GM21723 (cell line): ENCODE data around the gene SMIM14.
"Not testable (repeated sequence)": the region's sequence is repeated elsewhere in the genome, so short reads cannot be mapped to it uniquely, and the experiment has no call there.

ENCODE experiments used
- ATAC-seq: cut with Tn5 transposase; IDR thresholded peaks from one replicate; pipeline ENCODE4 v1.9.1; 2021; ENCODE audit warnings: mild to moderate bottlenecking, moderate library complexity; ENCODE audit not compliant: unreplicated experiment

Gene SMIM14

DNA sequence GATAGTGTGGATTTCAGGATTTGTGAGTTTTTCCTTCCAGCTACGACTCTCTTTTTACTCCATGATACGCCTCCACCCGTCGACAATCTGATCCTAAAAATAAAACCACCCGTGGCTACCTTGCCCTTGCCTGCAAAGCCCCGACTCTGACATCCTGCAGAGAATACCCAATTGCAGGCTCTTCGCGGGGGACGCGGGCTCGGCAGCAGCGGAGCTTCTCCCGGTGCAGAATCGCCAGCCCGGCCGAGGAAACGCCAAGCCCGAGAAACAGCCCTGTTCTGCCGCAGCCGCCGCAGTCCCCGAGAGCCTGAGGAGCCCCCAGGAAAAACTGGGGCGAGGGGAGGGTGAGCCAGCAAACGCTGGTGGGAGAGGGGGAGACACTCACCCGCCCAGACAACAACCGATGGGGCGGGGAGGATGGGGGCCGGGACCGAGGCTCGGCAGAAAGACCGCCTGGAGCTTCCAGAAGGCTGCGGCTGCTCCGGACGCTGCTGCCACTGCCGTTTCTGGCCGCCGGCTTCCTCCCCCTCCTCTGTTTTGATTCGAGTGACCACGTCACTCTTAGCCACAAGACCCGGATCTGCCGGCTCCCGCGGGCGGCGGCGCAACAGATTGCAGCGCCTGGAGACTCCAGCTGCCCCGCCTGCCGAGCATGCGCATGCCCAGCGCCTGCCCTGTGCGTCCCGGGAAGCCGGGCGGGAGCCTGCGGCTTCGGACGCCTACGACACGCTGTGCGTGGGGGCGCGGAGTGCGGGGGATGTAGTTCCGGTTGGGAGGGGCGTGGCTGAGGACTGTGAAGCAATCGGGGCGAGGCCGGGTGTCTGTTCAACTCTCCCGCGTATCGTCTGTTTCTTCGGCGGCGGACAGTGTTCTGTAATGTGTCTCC lies at the start of gene SMIM14:
Gene SMIM14 (minus strand): TSS at position 512 of the 886 bp plus-strand sequence. CDS start 33,720 bp downstream, outside the sequence.
- ATAC-seq: peak; percentile 71

DNA sequence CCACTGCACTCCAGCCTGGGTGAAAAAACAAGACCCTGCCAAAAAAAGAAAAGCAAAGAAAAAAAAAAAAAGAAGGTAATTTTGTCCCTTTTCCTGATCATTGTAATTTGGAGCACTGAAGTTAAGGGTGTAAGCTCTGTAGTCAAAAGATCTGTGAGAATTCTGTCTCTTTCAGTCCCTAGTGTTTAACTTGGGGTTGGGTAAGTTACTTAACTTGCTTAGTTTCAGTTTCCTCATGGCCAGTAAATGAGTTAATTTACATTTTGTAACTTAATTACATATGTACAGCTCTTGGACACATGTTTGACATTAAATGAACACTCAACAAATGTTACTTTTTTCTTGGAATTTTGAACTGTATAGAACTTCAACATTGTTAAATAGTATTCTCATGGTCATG lies 48.3 kb upstream of the SMIM14 start:
- no peak for ATAC-seq

DNA sequence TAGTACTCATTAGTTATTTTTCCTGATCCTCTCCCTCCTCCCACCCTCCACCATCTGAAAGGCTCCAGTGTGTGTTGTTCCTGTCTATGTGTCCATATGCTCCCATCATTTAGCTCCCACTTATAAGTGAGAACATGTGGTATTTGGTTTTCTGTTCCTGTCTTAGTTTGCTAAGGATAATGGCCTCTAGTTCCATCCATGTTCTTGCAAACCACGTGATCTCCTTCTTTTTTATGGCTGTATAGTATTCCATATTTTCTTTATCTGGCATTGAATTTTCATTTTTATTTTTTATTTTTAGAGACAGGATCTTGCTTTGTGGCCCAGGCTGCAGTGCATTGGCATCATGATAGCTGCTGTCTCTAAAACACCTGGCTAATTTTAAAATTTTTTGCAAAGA lies 47.3 kb upstream of the SMIM14 start:
- no peak for ATAC-seq

DNA sequence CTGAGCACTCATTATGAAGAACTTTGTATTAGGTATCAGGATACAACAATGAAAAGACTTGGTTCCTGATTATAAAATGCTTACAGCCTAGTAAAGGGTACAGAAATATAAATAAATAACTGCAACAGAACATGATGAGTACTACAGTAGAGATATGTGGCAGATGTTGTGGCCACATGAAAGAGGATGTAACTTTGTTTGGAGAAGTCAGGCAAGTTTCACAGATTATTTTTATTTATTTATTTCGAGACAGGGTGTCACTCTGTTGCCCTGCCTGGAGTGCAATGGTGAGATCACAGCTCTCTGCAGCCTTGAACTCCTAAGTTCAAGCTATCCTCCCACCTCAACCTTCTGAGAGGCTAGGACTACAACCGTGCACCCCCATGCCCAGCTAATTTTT lies 43.5 kb upstream of the SMIM14 start:
- peak; percentile 80 for ATAC-seq

DNA sequence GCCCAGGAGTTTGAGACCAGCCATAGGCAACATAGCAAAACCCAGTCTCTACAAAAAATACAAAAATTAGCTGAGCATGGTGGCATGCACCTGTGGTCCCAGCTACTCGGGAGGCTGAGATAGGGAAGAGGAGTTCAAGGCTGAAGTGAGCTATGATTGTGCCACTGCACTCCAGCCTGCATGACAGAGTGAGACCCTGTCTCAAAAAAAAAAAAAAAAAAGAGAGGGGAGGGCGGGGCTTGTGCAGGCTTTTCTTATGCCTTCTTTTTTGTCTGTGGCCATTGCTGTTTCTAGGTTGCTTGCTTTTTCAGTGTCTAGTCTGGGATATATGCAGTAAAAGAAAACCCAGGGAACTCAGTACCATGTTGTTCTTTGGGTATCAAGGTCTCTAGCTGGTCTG lies 42.3 kb upstream of the SMIM14 start:
- ATAC-seq: not testable (repeated sequence)

DNA sequence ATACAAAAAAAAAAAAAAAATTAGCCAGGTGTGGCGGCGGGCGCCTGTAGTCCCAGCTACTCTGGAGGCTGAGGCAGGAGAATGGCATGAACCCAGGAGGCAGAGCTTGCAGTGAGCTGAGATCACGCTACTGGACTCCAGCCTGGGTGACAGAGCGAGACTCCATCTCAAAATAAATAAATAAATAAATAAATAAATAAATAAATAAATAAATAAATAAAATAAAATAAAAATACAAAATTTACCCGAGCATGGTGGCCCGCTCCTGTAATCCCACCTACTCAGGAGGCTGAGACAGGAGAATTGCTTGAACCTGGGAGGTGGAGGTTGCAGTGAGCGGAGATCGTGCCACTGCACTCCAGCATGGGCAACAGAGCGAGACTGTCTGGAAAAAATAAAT lies 37.0 kb upstream of the SMIM14 start:
- ATAC-seq: not testable (repeated sequence)

DNA sequence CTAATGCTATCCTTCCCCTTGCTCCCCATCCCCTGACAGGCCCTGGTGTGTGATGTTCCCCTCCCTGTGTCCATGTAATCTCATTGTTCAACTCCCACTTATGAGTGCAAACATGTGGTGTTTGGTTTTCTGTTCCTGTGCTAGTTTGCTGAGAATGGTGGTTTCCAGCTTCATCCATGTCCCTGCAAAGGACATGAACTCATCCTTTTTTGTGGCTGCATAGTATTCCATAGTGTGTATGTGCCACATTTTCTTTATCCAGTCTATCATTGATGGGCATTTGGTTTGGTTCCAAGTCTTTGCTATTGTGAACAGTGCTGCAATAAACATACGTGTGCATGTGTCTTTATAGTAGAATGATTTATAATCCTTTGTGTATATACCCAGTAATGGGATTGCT lies 31.6 kb upstream of the SMIM14 start:
- ATAC-seq: not testable (repeated sequence)

DNA sequence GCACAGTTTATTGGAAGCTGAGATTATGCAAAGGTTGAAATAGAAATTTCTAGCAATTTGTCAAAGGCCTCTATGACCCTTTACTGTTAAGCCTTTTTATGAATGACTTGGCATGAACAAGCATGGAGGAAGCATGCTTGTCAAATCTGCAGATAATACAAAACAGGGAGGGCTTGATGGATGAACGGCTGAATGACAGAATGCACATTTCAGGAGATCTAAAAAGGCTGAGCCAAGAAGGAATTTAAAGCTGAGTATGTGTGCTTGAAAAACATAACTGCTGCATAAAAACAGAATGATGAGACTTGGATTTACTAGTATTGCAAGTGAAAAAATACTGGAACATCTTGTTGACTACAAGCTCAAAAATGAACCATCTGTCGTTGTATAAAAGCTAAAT lies 30.2 kb upstream of the SMIM14 start:
- ATAC-seq: no peak

DNA sequence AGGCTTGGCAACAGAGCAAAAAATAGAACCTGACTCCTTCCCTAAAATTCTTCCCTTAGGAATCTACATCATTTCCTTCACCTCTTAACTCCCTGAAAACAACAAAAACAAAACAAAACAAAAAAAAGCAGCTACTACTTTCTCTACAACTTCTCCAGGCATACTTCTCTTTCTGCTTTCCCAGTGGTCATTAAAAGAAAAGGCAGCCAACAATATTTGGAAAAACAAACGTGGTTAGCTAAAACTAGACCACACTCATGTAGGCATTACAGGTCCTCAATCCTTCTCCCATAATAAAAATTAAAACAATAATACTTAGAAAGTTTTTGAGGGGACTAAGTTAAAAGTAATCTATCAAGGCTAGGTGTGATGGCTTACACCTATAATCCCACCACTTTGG lies 29.0 kb upstream of the SMIM14 start:
- ATAC-seq: no peak

DNA sequence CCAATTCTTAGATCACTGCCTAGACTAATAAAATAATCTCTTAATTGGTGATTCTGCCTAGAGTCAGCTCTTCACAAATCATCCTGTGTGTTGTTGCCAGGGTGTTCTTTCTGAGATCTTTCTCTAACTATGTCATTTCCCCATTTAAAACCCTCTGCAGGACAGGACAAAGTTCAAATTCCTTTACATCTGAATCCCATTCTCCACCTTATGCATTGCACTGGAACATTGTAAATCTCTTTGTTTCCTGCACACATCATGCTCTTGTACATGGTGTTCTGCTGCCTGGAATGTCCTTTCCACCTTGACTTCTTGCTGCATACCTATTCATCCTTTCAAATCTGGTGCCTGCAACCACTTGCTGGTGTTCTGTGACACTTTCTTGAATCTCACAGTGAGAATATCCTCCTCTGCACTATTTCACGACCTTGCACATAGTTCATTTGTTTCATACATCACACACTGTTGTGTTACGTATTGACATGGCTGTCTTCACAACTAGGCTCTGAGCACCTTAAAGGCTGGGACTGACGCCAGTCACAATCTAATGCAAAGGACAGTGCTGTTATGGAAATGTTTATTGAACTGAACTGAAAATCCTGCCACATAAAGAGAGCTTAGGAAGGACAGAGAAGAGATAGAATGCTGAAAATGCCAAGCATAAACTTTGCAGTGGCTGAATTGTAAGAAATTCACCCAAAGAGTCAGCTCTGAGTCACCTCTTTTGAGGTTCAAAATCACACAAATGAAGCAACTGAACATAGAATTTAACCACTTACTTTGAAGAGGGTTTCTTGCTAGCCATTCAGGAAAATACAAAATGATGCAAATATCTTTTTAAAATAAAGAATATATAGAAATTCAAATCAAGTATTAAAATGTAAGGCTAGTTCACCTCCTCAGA lies 26.4 kb upstream of the SMIM14 start:
- no peak for ATAC-seq

DNA sequence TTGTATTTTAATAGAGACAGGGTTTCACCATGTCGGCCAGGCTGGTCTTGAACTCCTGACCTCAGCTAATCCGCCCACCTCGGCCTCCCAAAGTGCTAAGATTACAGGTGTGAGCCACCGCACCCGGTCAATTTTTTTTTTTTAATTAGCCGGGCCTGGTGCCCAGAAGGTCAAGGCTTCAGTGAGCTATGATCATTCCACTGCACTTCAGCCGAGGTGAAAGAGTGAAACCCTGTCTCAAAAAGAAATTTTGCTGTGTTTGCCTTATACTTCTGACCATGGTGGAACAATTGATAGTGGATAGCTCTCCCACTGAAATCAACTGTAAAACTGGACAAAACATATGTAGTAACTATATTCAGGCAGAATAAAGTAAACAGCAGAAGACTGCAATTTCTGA lies 24.0 kb upstream of the SMIM14 start:
- ATAC-seq: no peak

DNA sequence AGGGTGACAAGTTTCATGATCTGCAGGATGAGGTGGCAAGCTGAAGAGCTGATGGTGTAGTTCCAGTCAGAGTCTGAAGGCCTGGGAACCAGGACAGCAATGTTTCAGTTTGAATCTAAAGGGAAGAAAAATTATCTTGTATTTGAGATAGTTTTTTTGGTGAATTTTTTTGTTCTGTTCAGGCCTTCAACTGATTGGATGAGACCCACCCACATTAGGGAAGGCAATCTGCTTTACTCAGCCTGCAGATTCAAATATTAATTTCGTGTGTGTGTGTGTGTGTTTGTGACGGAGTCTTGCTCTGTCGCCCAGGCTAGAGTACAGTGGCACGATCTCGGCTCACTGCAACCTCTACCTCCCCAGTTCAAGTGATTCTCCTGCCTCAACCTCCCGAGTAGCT lies 22.1 kb upstream of the SMIM14 start:
- ATAC-seq: no peak

DNA sequence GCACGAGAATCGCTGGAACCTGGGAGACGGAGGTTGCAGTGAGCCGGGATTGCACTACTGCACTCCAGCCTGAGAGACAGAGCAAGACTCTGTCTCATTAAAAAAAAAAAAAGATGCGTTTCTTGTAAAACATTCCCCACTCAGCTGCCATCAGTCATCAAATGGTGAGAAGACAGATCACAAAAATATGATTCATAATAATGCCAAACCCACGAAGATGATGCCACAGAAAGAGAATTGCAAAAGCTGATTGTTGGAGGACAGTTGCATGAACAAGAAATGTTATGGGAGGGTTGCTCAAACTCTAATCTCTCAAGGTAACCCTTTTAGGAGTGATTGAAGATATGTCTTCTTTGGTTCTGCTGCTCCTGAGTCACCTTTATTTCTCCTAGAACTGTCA lies 21.4 kb upstream of the SMIM14 start:
- ATAC-seq: no peak

DNA sequence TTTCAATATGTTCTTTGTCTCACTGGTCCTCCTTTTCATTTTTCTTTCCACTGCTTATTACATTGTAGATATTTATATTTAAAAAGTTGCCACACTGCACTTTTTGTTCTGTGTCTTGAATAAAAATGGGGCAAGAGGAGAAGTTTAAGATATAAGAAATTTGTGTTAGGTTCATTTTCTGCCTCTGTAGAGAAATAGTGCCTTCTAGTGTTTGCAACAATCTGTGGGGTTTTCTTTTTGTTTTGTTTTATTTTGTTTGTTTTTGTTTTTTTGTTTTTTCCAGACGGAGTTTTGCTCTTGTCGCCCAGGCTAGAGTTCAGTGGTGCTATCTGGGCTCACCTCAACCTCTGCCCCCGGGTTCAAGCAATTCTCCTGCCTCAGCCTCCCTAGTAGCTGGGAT lies 20.1 kb upstream of the SMIM14 start:
- no peak for ATAC-seq

DNA sequence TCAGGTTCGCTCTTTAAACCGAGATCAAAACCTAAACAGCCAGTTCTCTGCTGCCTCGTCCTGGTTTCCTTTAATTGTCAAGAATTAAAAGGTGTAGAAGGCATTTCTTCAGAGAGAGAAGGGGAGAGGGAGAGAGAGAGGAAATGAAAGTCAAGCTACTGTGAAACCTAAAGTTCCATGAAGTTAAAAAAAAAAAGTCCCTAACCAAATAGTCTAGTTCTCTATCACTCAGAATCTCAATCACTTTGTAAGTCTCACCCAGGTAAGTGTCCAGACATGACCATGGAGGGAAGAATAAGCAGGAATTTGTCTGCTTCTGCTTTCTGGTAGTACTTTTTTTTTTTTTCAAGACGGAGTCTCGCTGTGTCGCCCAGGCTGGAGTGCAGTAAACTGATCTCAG lies 18.8 kb upstream of the SMIM14 start:
- peak; percentile 87 for ATAC-seq

DNA sequence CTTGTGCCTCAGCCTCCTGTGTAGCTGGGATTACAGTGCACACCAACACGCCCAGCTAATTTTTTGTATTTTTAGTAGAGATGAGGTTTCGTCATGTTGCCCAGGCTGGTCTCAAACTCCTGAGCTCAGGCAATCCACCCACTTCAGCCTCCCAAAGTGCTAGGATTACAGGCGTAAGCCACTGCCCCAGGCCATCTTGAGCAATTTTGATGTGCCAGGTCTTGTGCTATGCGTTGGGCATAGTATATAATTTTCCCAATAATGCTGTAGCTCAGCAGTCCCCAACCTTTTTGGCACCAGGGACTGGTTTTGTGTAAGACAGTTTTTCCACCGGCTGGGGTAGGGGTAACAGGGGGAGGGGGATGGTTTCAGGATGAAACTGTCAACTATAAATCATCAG lies 18.0 kb upstream of the SMIM14 start:
- not testable (repeated sequence) for ATAC-seq

DNA sequence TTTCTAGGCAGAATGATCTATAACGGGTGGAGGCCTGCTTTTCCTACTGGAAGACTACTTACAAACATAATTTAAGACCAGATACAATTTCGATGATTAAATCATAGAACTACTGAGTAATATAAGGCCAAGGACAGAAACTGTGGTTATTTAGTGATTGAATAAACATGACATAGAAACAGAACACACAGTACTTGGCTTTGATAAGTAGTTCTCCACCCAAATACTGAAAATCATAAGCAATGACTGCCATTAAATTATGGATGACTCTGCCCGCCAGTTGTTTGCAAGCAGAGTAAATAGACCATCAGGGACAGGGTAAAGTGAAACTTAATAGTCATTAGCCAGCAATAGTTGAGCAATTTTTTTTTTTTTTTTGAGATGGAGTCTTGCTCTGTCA lies 17.2 kb upstream of the SMIM14 start:
- no peak for ATAC-seq

DNA sequence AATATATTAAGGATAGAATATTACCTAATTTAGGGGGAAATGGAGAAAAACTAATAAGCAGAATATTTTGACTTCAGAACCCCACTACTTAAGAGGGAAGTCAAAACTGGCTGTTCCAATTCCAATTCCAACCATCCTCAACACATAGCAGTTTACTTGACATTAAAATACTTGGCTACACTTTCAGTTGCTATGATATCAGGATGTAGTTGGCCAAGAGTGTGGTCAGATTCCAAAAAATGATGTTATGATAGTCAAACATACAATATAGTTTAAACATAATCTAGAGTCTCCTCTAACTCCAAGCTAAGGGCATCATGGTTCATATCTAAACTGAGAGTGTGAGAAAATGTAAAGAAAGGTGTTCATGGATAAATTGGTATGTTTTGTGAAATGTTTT lies 16.5 kb upstream of the SMIM14 start:
- no peak for ATAC-seq

DNA sequence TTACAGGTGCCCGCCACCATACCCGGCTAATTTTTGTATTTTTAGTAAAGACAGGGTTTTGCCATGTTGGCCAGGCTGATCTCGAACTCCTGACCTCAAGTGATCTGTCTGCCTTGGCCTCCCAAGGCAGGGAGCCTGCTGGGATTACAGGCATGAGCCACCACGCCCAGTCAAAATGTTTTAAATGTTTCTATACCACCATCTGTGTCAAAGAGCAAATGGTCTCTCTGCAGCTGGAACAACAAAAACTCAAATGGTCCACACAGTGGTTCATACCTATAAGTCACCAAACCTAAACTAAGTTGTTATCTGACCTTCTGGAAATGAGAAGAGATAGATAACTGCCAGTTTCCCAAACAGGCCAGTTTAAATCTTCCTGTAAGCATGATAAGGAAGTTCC lies 12.9 kb upstream of the SMIM14 start:
- ATAC-seq: not testable (repeated sequence)

DNA sequence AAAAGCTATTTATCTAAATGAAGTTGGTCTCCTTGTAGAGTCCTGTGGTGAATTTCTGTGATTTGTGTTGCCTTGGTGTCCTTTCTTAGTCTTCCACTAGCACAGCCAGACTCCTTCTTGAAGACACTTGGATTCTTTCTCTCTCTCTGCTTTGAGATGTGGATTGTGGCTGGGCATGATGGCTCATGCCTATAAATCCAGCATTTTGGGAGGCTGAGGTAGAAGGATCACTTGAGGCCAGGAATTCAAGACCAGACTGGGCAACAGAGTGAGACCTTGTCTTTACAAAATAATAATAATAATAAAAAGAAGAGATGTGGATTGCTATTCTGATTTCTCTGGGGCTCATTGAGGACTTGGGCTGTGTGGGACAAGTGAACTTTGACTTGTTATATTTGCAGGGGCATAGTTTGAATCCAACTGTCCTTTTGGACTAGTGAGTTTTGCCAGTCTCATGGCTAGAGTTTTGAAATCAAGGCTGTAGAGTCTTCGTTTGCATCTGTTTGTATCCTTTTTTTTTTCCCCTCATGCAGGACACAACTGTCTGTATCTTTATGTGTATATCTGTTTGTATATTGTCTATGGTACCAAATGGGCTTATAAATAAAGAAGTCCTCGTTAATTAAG lies 11.1 kb upstream of the SMIM14 start:
- ATAC-seq: no peak

DNA sequence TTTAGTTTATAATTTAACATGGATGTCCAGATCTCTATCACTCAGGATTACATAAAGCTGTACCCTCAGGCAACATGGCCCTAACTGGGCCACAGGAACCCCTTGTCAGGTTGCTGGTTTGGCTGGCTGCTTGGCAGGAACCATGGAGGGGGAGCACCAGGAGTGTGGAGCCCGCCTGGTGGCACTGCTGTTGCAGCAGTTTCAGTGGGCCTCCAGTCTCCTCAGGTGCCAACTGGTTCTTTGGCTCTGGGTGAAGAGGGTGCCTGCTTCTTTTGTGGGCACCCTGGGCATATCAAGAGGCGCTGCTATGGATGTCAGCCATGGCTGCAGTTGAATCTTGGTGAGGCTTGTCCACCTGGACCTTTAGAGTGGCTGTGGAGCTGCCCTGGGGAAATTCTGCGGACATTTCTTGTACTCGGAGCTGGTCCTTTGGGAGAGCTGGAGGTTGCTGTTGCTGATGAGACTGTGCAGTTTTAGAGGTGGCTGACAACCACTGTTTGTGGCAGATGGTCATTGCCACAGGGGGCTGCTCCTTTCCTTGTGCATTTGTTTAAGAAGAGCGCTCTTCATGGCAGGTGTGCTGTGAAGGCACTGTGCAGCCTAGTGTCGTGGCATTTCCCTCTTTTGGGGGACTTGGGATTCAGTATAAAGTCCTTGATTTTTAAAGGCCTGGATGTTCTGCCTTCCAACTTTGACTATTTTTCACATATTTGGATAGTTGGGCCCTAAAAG lies 10.3 kb upstream of the SMIM14 start:
- no peak for ATAC-seq
